Stimulated activated CD4-positive, alpha-beta T cell treated with anti-CD3 and anti-CD28 coated beads, Interleukin-15, amount 100 ng/mL, for 48 hours (primary cell): Measurements from ENCODE around the gene ATAD1.
"Not testable (repeated sequence)": the region's sequence is repeated elsewhere in the genome, so short reads cannot be mapped to it uniquely, and the experiment has no call there.

Source experiments
- DNase-seq, 2 donors: peaks; one replicate each; pipeline ENCODE4 v3.0.0-alpha.2; 2020; ENCODE audit warnings: low read depth in 2 of 2

Gene ATAD1

GRCh38 chr10:87817609-87818504 lies at the start of gene ATAD1:
TSS of gene ATAD1 (minus strand) at chr10:87818226. CDS start at chr10:87814599, 3,627 bp downstream.
- peak; percentile 75 to 84 for DNase-seq

- no peak for DNase-seq
These were observed 49.4 kb upstream of the ATAD1 start for GRCh38 chr10:87867453-87867852.

GRCh38 chr10:87866412-87866974 lies 48.5 kb upstream of the ATAD1 start:
- no peak for DNase-seq

- no peak for DNase-seq
These were observed 47.3 kb upstream of the ATAD1 start for GRCh38 chr10:87865241-87865881.

- DNase-seq, result no peak
These were observed 46.6 kb upstream of the ATAD1 start for GRCh38 chr10:87864496-87865059.

GRCh38 chr10:87863951-87864495 lies 46.0 kb upstream of the ATAD1 start:
- peak in 1 of 2 donors; percentile 6 for DNase-seq

- peak; percentile 70 to 72 for DNase-seq
These were observed 45.3 kb upstream of the ATAD1 start, which contains the start of the genes KLLN and PTEN for GRCh38 chr10:87863053-87863943. TSS of gene KLLN (minus strand) at chr10:87863533. CDS start at chr10:87862487, 1,046 bp downstream. TSS of gene PTEN (plus strand) at chr10:87863625. CDS start at chr10:87864470, 845 bp downstream.

GRCh38 chr10:87862679-87863052 lies 44.6 kb upstream of the ATAD1 start:
- DNase-seq, result peak; percentile 56 to 59

GRCh38 chr10:87861953-87862678 lies 44.1 kb upstream of the ATAD1 start:
- peak; percentile 91 to 92 for DNase-seq

- DNase-seq, result peak in 1 of 2 donors; percentile 7
These were observed 43.5 kb upstream of the ATAD1 start for GRCh38 chr10:87861566-87861952.

- no peak for DNase-seq
These were observed 42.9 kb upstream of the ATAD1 start for GRCh38 chr10:87860816-87861403.

- no peak for DNase-seq
These were observed 42.2 kb upstream of the ATAD1 start for GRCh38 chr10:87860156-87860795.

- not testable (repeated sequence) for DNase-seq
These were observed 37.6 kb upstream of the ATAD1 start for GRCh38 chr10:87855665-87856064.

GRCh38 chr10:87855247-87855646 lies 37.2 kb upstream of the ATAD1 start:
- not testable (repeated sequence) for DNase-seq

- DNase-seq, result no peak
These were observed 34.1 kb upstream of the ATAD1 start for GRCh38 chr10:87852089-87852488.

- DNase-seq, result peak in 1 of 2 donors; percentile 9
These were observed 32.7 kb upstream of the ATAD1 start for GRCh38 chr10:87850742-87851205.

- no peak for DNase-seq
These were observed 31.0 kb upstream of the ATAD1 start for GRCh38 chr10:87849001-87849400.

GRCh38 chr10:87847550-87847949 lies 29.5 kb upstream of the ATAD1 start:
- no peak for DNase-seq

GRCh38 chr10:87846711-87847110 lies 28.7 kb upstream of the ATAD1 start:
- DNase-seq, result not testable (repeated sequence)
